ENCODE results near the gene TMEM25.
A peak's percentile ranks its signal among the peaks of the same experiment; 100 is the strongest.
"Not testable (repeated sequence)": the region's sequence is repeated elsewhere in the genome, so short reads cannot be mapped to it uniquely, and the experiment has no call there.

TMEM25 gene

DNA sequence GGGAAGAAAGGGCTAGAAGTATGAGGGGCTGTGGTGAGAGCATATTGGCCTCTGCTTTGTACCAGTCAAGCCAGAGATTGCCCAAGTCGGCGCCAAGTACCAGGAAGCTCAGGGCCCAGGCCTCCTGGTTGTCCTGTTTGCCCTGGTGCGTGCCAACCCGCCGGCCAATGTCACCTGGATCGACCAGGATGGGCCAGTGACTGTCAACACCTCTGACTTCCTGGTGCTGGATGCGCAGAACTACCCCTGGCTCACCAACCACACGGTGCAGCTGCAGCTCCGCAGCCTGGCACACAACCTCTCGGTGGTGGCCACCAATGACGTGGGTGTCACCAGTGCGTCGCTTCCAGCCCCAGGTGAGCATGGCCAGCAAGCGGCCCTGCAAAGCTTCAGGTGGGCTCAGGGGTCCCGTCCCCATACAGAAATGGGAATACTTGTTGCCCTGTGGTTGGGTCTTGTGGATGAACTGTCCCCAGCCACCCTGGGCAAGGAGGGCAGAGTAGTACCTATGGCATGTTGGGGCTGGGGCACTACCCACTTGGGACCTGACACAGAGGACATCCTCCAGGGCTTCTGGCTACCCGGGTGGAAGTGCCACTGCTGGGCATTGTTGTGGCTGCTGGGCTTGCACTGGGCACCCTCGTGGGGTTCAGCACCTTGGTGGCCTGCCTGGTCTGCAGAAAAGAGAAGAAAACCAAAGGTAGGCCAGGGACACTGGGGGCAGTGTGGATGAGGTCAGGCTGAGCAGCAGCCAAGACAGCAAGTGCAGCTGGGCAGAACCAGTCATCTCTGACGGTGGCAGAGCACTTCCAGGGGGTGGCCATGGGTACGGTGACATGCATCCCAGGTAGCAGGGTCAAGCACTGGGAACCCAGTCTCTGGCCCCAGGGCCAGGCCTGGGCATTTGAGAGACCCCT, 2.1 kb downstream of the TMEM25 start:
- DNase-seq, result no peak

DNA sequence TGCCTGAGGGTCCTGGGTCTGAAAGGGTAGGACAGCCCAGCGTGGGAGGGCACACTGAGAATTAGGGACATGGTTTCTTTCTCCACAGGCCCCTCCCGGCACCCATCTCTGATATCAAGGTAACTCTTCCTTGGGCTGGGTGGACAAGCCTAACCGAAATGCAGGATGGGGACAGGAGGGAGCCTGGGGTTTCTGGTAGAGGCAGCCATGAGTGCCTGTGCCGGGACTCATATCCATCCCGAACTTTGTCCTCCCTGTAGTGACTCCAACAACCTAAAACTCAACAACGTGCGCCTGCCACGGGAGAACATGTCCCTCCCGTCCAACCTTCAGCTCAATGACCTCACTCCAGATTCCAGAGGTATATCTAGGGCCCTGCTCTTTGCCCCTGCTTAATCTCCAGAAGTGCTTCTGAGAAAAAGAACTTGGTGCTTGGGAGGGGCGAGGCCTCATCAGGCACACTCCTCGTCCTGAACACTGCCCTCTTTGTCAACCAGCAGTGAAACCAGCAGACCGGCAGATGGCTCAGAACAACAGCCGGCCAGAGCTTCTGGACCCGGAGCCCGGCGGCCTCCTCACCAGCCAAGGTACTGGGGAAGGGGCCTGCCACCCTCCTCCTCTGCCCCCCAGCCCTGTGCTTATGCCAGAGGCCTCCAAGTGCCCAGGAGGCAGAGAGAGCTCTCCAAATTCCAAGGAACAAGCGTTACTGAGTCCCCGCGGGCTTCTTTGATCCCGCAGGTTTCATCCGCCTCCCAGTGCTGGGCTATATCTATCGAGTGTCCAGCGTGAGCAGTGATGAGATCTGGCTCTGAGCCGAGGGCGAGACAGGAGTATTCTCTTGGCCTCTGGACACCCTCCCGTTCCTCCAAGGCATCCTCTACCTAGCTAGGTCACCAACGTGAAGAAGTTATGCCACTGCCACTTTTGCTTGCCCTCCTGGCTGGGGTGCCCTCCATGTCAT, 3.1 kb downstream of the TMEM25 start:
- no peak for DNase-seq

GRCh38 chr11:118535261-118535660, 4.3 kb downstream of the TMEM25 start:
- DNase-seq, result no peak

GRCh38 chr11:118536726-118537125, 5.7 kb downstream of the TMEM25 start:
- no peak for DNase-seq

DNA sequence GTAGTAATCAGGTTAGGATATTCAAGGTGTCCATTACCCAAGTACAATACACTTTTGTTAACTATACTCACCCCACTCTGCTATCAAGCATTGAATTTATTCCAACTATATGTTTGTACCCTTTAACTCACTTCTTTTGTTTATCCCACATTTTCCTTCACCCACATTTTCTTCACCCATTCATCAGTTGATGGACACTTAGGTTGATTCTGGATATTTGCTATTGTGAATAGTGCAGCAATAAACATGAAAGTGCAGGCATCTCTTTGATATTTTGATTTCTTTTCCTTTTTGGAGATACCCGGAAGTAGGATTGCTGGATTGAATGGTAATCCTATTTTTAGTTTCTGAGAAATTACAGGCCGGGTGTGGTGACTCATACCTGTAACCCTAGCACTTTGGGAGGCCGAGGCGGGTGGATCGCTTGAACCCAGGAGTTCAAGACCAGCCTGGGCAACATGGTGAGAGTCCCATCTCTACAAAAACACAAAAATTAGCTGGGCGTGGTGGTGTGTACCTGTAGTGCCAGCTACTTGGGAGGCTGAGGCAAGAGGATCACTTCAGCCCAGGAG, 6.5 kb downstream of the TMEM25 start:
- no peak for DNase-seq

DNA sequence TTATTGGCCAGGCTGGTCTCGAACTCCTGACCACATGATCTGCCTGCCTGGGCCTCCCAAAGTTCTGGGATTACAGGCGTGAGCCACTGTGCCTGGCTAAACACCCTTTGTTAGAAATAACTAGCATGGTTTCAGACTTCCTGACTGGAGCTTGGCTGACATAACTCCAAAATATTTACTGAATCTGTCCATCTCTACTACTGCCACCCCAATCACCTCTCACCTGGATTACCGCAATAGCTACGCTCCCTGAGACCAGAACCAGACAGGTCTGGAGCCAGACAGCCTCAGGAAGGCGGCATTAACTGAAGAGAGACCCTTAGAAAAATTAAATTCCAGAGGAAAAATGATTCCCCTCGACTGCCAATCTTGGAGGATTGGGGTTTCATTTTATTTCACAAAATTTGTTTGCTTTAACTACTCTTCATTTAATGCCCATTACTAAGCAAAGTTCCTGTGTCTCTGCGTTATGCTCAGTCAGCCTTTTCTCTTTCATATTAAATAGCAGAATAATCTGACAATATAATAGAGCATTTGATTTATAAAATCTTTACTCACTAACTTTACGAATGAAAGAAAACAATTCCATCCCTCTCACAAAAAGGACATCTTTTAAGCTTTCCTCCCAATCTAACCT, 13.1 kb downstream of the TMEM25 start:
- no peak for DNase-seq

GRCh38 chr11:118544647-118545010, 13.6 kb downstream of the TMEM25 start:
- DNase-seq, result no peak

DNA sequence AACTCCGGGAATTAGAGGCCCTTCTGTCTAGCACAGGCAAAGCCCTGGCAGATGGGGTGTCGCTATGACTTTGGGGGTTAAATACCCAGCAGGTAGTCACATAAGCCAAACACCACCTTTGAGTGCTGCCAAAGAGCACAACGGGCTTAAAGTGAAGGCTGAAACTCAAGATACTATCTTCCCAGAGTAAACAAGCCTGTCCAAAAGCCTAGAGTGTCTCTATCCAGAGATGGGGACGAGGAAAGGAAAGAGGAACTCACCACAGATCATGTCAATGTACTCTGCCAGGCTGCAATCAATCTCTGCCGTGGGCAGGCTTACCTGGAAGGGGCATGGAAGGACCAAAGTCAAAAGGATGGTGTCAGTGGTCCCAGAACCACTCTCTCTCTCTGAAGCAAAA, 14.5 kb downstream of the TMEM25 start:
- no peak for DNase-seq

DNA sequence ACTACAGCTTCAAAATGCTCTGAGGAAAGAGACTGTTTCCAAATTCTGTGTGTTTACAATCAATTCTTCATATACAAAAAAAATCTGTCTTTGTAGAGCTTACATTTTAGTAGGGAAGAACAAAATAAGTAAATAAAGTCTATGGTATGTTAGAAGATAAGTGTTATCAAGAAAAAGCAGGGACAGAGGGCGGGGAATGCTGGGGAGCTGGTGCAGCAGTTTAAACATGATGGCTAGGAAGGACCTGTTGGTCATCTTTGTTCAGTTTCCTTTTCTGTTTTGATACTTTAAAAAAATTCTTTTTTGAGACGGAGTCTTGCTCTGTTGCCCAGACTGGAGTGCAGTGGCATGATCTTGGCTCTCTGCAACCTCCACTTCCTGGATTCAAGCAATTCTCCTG, 16.1 kb downstream of the TMEM25 start:
- no peak for DNase-seq

DNA sequence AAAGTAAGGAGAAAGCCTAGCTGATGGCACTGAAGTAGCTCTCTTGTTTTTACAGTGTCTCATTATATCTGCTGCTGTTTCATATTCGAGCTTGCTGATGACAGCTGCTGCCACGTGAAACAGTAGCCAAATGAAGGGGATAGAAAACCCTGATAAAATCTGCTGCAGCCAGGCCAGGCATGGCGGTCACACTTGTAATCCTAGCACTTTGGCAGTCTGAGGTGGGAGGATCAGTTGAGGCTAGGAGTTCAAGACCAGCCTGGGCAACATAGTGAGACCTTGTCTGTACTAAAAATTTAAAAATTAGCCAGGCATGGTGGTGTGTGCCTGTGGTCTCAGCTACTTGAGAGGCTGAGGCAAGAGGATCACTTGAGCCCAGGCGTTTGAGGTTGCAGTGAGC, 21.3 kb downstream of the TMEM25 start:
- no peak for DNase-seq

DNA sequence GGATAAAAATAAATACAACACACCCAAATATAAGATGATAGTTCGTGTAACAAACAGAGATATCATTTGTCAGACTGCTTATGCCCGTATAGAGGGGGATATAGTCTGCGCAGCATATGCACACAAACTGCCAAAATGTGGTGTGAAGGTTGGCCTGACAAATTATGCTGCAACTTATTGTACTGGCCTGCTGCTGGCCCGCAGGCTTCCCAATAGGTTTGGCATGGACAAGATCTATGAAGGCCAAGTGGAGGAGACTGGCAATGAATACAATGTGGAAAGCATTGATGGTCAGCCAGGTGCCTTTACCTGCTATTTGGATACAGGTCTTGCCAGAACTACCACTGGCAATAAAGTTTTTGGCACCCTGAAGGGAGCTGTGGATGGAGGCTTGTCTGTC, 29.8 kb downstream of the TMEM25 start:
- no peak for DNase-seq

DNA sequence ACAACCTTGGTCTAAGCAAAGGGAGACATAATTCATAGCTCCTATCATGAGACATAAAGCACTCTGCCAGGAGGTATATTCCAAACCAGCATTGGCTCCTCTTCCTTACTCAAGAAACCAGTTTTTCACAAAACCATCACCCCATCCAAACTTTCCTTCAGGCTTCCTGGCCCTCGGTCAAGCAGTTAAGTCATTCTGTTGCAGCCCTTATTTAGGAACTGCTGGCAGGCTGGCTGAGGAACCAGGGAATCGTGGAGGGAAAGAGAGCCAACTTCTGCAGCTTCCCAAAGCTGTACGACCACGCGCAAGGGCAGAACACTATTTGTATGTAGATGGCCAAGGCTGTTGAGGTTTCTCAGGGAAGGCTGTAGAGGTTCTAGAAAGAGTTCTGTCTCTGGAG, 34.1 kb downstream of the TMEM25 start:
- DNase-seq, result no peak

DNA sequence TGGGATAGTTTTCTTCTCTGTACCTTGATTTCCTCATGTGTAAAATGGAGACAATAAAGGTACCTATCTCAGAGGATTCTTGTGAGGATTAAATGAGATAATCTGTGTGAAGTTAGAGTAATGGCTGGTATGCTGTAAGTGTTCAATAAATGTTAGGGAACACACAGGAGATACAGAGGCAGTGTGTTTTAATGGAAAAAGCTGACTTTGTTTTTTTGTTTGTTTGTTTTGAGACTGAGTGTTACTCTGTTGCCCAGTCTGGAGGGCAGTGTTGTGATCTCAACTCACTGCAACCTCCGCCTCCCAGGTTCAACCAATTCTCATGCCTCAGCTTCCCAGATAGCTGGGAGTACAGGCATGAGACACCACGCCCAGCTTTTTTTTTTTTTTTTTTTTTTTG, 38.7 kb downstream of the TMEM25 start:
- no peak for DNase-seq

DNA sequence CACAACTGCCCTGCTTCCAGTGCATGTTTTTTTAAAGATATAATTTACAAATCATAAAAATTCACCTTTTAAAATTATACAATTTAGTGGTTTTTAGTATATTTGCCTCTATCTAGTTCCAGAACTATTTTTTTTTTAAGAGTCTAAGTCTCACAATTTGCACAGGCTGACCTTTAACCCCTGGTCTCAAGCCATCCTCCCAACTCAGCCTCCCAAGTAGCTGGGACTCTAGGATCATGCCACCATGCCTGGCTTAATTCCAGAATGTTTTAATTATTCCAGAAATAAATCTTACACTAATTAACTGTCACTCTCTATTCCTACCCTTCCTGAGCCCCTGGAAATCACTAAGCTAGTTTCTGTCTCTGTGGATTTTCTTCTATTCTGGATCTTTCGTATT, 39.8 kb downstream of the TMEM25 start:
- no peak for DNase-seq

GRCh38 chr11:118571701-118572060, 40.7 kb downstream of the TMEM25 start:
- peak; percentile 17 for DNase-seq

GRCh38 chr11:118572061-118572980, 41.3 kb downstream of the TMEM25 start, which contains the start of gene ARCN1:
TSS of gene ARCN1 (plus strand) at chr11:118572409. CDS start at chr11:118572548, 139 bp downstream.
- peak; percentile 78 for DNase-seq

GRCh38 chr11:118572981-118573550, 42.1 kb downstream of the TMEM25 start:
- peak; percentile 58 for DNase-seq

GRCh38 chr11:118574636-118575035, 43.6 kb downstream of the TMEM25 start:
- DNase-seq, result no peak

GRCh38 chr11:118577995-118578394, 47.0 kb downstream of the TMEM25 start:
- DNase-seq, result not testable (repeated sequence)

- no peak for DNase-seq
Measured at GRCh38 chr11:118581057-118581456, 50.1 kb downstream of the TMEM25 start.
